Left ventricle myocardium inferior (tissue), 1 donor: ENCODE results near the gene PALLD. TPM values are rescaled to one million over a fixed set of nuclear protein-coding genes. Genes with fewer than 3 reads are reported as not detected.

Source experiments
- DNase-seq: peaks from one replicate; pipeline ENCODE4 v3.0.0-alpha.2; 2020
- H3K27ac ChIP-seq: fragments of 200-600 bp; replicated peaks from 2 replicates; pipeline ENCODE4 v1.8.0; 2021
- H3K27me3 ChIP-seq: fragments of 200-600 bp; 2 replicates; pipeline ENCODE4 v1.8.0; 2021; ENCODE audit warnings: low read depth
- H3K36me3 ChIP-seq: fragments of 200-600 bp; 2 replicates; pipeline ENCODE4 v1.8.0; 2021
- H3K4me1 ChIP-seq: fragments of 200-600 bp; 2 replicates; pipeline ENCODE4 v1.8.0; 2021
- H3K4me3 ChIP-seq: fragments of 200-600 bp; 2 replicates; pipeline ENCODE4 v1.8.0; 2021; ENCODE audit warnings: mild to moderate bottlenecking, moderate library complexity
- H3K9me3 ChIP-seq: fragments of 200-600 bp; replicated peaks from 2 replicates; pipeline ENCODE4 v1.8.0; 2021
- intact Hi-C: fragments of 100-400 bp; cut with micrococcal nuclease; formaldehyde crosslinking; loops from one replicate; pipeline ENCODE4 v1.11.0; 2022
- total RNA-seq: library from RNA; stranded (reverse); fragmentation: NEBNext Ultra II Directional; extraction: Animal tissue kit (Norgen Biotek cat#: 25700); gene quantifications from one replicate; pipeline ENCODE4 v1.2.1, GENCODE V29; 2021
- TF ChIP-seq, protein P1 (sequence below): fragments of 200-600 bp; IDR thresholded peaks from 2 replicates; pipeline ENCODE4 v1.8.0; 2021; ENCODE audit warnings: antibody characterized with exemption, mild to moderate bottlenecking, borderline replicate concordance
- donor health status: DM: no; HTN: yes; CAD: no; lungs with severe emphysema.

PALLD gene
- total RNA-seq, 1 donor from 2014 or later: 871 TPM

- intact Hi-C loops: no loop called here
- Histone ChIP-seq H3K36me3 (no peaks in the 10 kb centered on the region), H3K4me3 (no peak overlapping the region), H3K4me1 (peaks cover 40% of the 10 kb centered on the region), H3K27ac (no peak overlapping the region), H3K9me3 (no peaks in the 10 kb centered on the region), H3K27me3 (no peaks in the 10 kb centered on the region)
- TF ChIP-seq, protein P1, sequence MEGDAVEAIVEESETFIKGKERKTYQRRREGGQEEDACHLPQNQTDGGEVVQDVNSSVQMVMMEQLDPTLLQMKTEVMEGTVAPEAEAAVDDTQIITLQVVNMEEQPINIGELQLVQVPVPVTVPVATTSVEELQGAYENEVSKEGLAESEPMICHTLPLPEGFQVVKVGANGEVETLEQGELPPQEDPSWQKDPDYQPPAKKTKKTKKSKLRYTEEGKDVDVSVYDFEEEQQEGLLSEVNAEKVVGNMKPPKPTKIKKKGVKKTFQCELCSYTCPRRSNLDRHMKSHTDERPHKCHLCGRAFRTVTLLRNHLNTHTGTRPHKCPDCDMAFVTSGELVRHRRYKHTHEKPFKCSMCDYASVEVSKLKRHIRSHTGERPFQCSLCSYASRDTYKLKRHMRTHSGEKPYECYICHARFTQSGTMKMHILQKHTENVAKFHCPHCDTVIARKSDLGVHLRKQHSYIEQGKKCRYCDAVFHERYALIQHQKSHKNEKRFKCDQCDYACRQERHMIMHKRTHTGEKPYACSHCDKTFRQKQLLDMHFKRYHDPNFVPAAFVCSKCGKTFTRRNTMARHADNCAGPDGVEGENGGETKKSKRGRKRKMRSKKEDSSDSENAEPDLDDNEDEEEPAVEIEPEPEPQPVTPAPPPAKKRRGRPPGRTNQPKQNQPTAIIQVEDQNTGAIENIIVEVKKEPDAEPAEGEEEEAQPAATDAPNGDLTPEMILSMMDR: no peak
- no peak for DNase-seq
Measured at GRCh38 chr4:168667376-168667775, 170.5 kb downstream of the PALLD start.

DNA sequence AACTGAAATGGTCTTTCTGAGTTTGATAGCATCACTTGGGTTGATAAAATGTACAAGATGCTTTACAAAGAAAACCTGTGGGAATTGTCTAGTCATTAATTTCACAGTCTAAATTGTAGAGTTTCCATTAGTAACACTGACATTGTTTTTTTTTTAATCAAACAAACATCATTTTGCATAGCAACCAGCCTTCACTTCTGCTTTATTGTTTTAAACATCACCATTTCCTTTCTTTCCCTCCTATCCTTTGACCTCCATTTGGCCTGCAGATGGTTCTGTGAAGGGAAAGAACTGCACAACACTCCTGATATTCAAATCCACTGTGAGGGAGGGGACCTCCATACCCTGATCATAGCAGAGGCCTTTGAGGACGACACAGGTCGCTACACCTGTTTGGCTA is 171.1 kb downstream of the PALLD start:
- TF ChIP-seq, protein P1: no peak
- H3K9me3 ChIP-seq: no peaks in the 10 kb centered on the region
- intact Hi-C loops: no loop called here
- no peak for DNase-seq
- no peak overlapping the region for H3K27ac ChIP-seq
- H3K36me3 ChIP-seq: no peaks in the 10 kb centered on the region
- peaks cover 34% of the 10 kb centered on the region for H3K4me1 ChIP-seq
- no peaks in the 10 kb centered on the region for H3K27me3 ChIP-seq
- H3K4me3 ChIP-seq: no peak overlapping the region

GRCh38 chr4:168673476-168673875 is 176.6 kb downstream of the PALLD start:
- TF ChIP-seq, protein P1: no peak
- Histone ChIP-seq H3K4me3 (no peak overlapping the region), H3K36me3 (no peaks in the 10 kb centered on the region), H3K27me3 (no peaks in the 10 kb centered on the region), H3K9me3 (no peaks in the 10 kb centered on the region), H3K4me1 (no peaks in the 10 kb centered on the region), H3K27ac (no peak overlapping the region)
- intact Hi-C loops: no loop called here
- DNase-seq: no peak

DNA sequence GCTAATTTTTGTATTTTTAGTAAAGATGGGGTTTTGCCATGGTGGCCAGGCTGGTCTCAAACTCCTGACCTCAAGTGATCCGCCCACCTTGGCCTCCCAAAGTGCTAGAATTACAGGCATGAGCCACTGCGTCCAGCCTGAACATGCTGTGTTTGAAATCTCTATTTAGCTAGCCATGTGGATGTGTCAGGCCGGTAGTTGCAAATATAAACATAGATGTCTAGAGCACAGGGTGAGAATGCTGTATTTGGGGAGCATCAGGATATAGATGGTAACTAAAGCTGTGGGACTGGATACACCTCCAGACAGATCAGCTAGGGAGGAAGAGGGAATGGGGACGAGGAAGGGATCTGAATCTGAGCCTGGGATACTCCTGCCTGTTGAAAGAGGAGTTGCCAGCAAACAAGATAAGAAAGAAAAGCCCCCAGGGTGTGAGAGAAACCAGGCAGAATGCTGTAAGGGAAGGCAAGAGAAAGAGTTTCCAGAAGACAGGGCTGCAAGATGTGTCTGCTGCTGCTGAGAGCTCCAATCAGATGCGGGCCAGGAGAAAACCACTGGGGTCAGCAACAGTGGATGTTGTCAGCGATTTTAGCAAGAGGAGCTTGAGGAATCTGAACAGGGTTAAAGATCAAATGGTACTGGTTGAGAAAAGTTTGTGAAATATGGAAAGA is 177.4 kb downstream of the PALLD start:
- TF ChIP-seq, protein P1: no peak
- Histone ChIP-seq H3K27me3 (no peaks in the 10 kb centered on the region), H3K36me3 (no peaks in the 10 kb centered on the region), H3K9me3 (no peaks in the 10 kb centered on the region), H3K27ac (no peak overlapping the region), H3K4me1 (no peaks in the 10 kb centered on the region), H3K4me3 (no peak overlapping the region)
- DNase-seq: no peak
- intact Hi-C loops: no loop called here

GRCh38 chr4:168674866-168675265 is 178.0 kb downstream of the PALLD start:
- no peaks in the 10 kb centered on the region for H3K9me3 ChIP-seq
- TF ChIP-seq, protein P1: no peak
- intact Hi-C loops: no loop called here
- no peaks in the 10 kb centered on the region for H3K36me3 ChIP-seq
- DNase-seq: no peak
- no peak overlapping the region for H3K27ac ChIP-seq
- no peaks in the 10 kb centered on the region for H3K27me3 ChIP-seq
- no peaks in the 10 kb centered on the region for H3K4me1 ChIP-seq
- H3K4me3 ChIP-seq: no peak overlapping the region

GRCh38 chr4:168677063-168677462 is 180.2 kb downstream of the PALLD start:
- H3K4me3 ChIP-seq: no peak overlapping the region
- no peaks in the 10 kb centered on the region for H3K27me3 ChIP-seq
- DNase-seq: no peak
- H3K4me1 ChIP-seq: no peaks in the 10 kb centered on the region
- no peaks in the 10 kb centered on the region for H3K36me3 ChIP-seq
- TF ChIP-seq, protein P1: no peak
- intact Hi-C loops: no loop called here
- no peak overlapping the region for H3K27ac ChIP-seq
- no peaks in the 10 kb centered on the region for H3K9me3 ChIP-seq
